Measurements from ENCODE around the gene HOXA3.

- no peak for TF ChIP-seq CTCF (IDR thresholded peaks at IDR 0.05)
- TF ChIP-seq POLR2AphosphoS5 (IDR thresholded peaks at IDR 0.05), result no peak
- TF ChIP-seq EP300 (IDR thresholded peaks at IDR 0.05), result no peak
- TF ChIP-seq POLR2A (IDR thresholded peaks at IDR 0.05), result no peak
These were observed 34.4 kb downstream of the HOXA3 start for GRCh38 chr7:27117887-27118491.
